ENCODE data around the gene MEIS1. TPM values are rescaled to one million over a fixed set of nuclear protein-coding genes. Genes with fewer than 3 reads are reported as not detected.

Gene MEIS1
- total and polyA plus RNA-seq, 2 donors (not counting 1 experiment from before 2014, with no cell fraction given) = 0.03 TPM; not detected in 1

DNA sequence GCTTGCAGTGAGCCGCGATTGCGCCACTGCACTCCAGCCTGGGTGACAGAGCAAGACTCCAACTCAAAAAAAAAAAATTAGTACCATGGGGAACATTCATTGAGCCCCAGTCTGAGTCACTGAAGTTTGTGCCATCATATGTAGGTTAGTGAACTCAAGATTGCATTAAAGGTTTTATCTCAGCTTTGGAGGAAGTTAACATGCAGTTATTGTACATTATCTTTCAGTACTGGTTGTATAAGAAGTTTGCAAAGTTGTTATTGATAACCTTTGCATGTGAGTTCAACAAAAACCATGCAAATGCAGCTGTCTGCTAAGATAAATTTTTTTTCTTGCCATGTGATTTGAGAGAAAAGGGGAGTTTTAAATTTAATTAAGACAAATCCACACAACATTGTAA is 95.7 kb downstream of the MEIS1 start:
- no CpG with 5 or more reads among the region's 3 CpGs for WGBS (ENCODE audit: insufficient coverage)
- Histone ChIP-seq H3K36me3 (replicated peaks in 1 of 2; ENCODE audit: control extremely low read depth in 1 of 2, control insufficient read depth in 1 of 2, extremely low read depth in 1 of 2, insufficient read depth in 2 of 2, low read length in 1 of 2) (no peaks in the 10 kb centered on the region), H3K9me3 (ENCODE audit: control extremely low read depth in 1 of 3, control insufficient read depth in 2 of 3, insufficient read depth in 1 of 3, low read length in 2 of 3) (peaks cover 0 to 2% (median 0%) of the 10 kb centered on the region in 3 donors), H3K27me3 (replicated peaks in 1 of 4; ENCODE audit: control extremely low read depth in 1 of 4, control insufficient read depth in 3 of 4, insufficient read depth in 4 of 4, low read length in 3 of 4) (no peaks in the 10 kb centered on the region), H3K4me1 (ENCODE audit: control insufficient read depth in 2 of 2, insufficient read depth in 2 of 2, low read length in 2 of 2) (no peaks in the 10 kb centered on the region), H3K79me2 (ENCODE audit: control insufficient read depth, insufficient read depth, low read length) (no peaks in the 10 kb centered on the region), H3K4me3 (ENCODE audit: control extremely low read depth in 1 of 5, extremely low read depth in 1 of 5, insufficient read depth in 1 of 5, low read depth in 2 of 5, low read length in 4 of 5) (no peak overlapping the region), H4K20me1 (ENCODE audit: control insufficient read depth, insufficient read depth, low read length, poor library complexity, severe bottlenecking) (no peaks in the 10 kb centered on the region), H3K4me2 (replicated peaks; ENCODE audit: low read depth, low read length, poor library complexity, severe bottlenecking) (no peak overlapping the region), H2AFZ (ENCODE audit: insufficient read depth, low read depth, low read length, poor library complexity, severe bottlenecking) (no peak overlapping the region), H3K27ac (ENCODE audit: low read length in 2 of 2) (no peak overlapping the region), H3K9ac (ENCODE audit: low read length) (no peak overlapping the region)
- Mint-ChIP-seq H3K4me3 (no peak overlapping the region), H3K27me3 (no peaks in the 10 kb centered on the region), H3K9me3 (ENCODE audit: insufficient read depth) (no peaks in the 10 kb centered on the region), H3K4me1 (no peaks in the 10 kb centered on the region), H3K27ac (no peak overlapping the region)
- ChIA-PET POLR2A (no interaction called here), CTCF (no interaction called here)
- TF ChIP-seq, protein P1, sequence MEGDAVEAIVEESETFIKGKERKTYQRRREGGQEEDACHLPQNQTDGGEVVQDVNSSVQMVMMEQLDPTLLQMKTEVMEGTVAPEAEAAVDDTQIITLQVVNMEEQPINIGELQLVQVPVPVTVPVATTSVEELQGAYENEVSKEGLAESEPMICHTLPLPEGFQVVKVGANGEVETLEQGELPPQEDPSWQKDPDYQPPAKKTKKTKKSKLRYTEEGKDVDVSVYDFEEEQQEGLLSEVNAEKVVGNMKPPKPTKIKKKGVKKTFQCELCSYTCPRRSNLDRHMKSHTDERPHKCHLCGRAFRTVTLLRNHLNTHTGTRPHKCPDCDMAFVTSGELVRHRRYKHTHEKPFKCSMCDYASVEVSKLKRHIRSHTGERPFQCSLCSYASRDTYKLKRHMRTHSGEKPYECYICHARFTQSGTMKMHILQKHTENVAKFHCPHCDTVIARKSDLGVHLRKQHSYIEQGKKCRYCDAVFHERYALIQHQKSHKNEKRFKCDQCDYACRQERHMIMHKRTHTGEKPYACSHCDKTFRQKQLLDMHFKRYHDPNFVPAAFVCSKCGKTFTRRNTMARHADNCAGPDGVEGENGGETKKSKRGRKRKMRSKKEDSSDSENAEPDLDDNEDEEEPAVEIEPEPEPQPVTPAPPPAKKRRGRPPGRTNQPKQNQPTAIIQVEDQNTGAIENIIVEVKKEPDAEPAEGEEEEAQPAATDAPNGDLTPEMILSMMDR (IDR thresholded peaks at IDR 0.05) = no peak
- no peak for TF ChIP-seq EZH2 (IDR thresholded peaks at IDR 0.05; ENCODE audit: borderline replicate concordance, insufficient read depth, low read depth, low read length, poor library complexity, severe bottlenecking)
- ATAC-seq (ENCODE audit: low read depth) (no peak), DNase-seq (no peak)
- intact Hi-C loops (cut with micrococcal nuclease) = no loop called here

DNA sequence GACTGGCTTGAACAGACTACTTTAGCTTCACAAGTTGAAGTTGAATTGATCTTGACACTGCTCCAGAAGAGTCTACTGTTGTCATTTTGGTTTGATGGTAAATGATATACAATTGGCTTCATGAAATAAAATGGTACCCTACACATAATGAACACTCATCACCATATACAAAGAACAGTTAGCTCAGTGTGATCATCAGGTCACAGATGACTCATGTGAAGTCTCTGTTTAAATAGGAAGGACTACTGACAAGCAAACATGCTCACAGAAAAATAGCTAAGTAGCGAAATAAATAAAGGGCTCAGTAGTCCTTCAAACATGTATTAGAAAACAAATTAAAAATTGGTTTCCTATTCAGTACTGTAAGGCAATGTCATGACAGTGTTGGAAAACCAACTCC is 96.2 kb downstream of the MEIS1 start:
- Histone ChIP-seq H3K9me3 (ENCODE audit: control extremely low read depth in 1 of 3, control insufficient read depth in 2 of 3, insufficient read depth in 1 of 3, low read length in 2 of 3) (peaks cover 0 to 2% (median 0%) of the 10 kb centered on the region in 3 donors), H3K4me1 (ENCODE audit: control insufficient read depth in 2 of 2, insufficient read depth in 2 of 2, low read length in 2 of 2) (no peaks in the 10 kb centered on the region), H4K20me1 (ENCODE audit: control insufficient read depth, insufficient read depth, low read length, poor library complexity, severe bottlenecking) (no peaks in the 10 kb centered on the region), H3K4me2 (replicated peaks; ENCODE audit: low read depth, low read length, poor library complexity, severe bottlenecking) (no peak overlapping the region), H3K79me2 (ENCODE audit: control insufficient read depth, insufficient read depth, low read length) (no peaks in the 10 kb centered on the region), H3K9ac (ENCODE audit: low read length) (no peak overlapping the region), H3K36me3 (replicated peaks in 1 of 2; ENCODE audit: control extremely low read depth in 1 of 2, control insufficient read depth in 1 of 2, extremely low read depth in 1 of 2, insufficient read depth in 2 of 2, low read length in 1 of 2) (no peaks in the 10 kb centered on the region), H3K4me3 (ENCODE audit: control extremely low read depth in 1 of 5, extremely low read depth in 1 of 5, insufficient read depth in 1 of 5, low read depth in 2 of 5, low read length in 4 of 5) (no peak overlapping the region), H2AFZ (ENCODE audit: insufficient read depth, low read depth, low read length, poor library complexity, severe bottlenecking) (no peak overlapping the region), H3K27me3 (replicated peaks in 1 of 4; ENCODE audit: control extremely low read depth in 1 of 4, control insufficient read depth in 3 of 4, insufficient read depth in 4 of 4, low read length in 3 of 4) (no peaks in the 10 kb centered on the region), H3K27ac (ENCODE audit: low read length in 2 of 2) (no peak overlapping the region)
- POLR2A ChIA-PET = no interaction called here
- Mint-ChIP-seq H3K4me3 (no peak overlapping the region), H3K27me3 (no peaks in the 10 kb centered on the region), H3K9me3 (ENCODE audit: insufficient read depth) (no peaks in the 10 kb centered on the region), H3K27ac (no peak overlapping the region), H3K4me1 (no peaks in the 10 kb centered on the region)
- no peak for TF ChIP-seq EZH2 (IDR thresholded peaks at IDR 0.05; ENCODE audit: borderline replicate concordance, insufficient read depth, low read depth, low read length, poor library complexity, severe bottlenecking)
- TF ChIP-seq, protein P1 (IDR thresholded peaks at IDR 0.05) = no peak
- CTCF ChIA-PET = no interaction called here
- ATAC-seq (ENCODE audit: low read depth) (no peak), DNase-seq (no peak)
- intact Hi-C loops (cut with micrococcal nuclease) = no loop called here
- WGBS (ENCODE audit: insufficient coverage) = no CpG with 5 or more reads among the region's 1 CpG

All from B cell (primary cell).